HL-60/S4 treated with retinoic acid at 250 ng/mL for 4 days and 3 days (cell line): ENCODE measurements around the gene DHX35.

Source experiments
- in situ Hi-C: fragments of 300-500 bp; cut with MboI; formaldehyde crosslinking; loops from 2 replicates; pipeline ENCODE4 v1.7.0; 2022; ENCODE audit warnings: low sequenced_read_pairs

Gene DHX35, protein sequence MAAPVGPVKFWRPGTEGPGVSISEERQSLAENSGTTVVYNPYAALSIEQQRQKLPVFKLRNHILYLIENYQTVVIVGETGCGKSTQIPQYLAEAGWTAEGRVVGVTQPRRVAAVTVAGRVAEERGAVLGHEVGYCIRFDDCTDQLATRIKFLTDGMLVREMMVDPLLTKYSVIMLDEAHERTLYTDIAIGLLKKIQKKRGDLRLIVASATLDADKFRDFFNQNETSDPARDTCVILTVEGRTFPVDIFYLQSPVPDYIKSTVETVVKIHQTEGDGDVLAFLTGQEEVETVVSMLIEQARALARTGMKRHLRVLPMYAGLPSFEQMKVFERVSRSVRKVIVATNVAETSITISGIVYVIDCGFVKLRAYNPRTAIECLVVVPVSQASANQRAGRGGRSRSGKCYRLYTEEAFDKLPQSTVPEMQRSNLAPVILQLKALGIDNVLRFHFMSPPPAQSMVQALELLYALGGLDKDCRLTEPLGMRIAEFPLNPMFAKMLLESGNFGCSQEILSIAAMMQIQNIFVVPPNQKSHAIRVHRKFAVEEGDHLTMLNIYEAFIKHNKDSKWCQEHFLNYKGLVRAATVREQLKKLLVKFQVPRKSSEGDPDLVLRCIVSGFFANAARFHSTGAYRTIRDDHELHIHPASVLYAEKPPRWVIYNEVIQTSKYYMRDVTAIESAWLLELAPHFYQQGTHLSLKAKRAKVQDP

DNA sequence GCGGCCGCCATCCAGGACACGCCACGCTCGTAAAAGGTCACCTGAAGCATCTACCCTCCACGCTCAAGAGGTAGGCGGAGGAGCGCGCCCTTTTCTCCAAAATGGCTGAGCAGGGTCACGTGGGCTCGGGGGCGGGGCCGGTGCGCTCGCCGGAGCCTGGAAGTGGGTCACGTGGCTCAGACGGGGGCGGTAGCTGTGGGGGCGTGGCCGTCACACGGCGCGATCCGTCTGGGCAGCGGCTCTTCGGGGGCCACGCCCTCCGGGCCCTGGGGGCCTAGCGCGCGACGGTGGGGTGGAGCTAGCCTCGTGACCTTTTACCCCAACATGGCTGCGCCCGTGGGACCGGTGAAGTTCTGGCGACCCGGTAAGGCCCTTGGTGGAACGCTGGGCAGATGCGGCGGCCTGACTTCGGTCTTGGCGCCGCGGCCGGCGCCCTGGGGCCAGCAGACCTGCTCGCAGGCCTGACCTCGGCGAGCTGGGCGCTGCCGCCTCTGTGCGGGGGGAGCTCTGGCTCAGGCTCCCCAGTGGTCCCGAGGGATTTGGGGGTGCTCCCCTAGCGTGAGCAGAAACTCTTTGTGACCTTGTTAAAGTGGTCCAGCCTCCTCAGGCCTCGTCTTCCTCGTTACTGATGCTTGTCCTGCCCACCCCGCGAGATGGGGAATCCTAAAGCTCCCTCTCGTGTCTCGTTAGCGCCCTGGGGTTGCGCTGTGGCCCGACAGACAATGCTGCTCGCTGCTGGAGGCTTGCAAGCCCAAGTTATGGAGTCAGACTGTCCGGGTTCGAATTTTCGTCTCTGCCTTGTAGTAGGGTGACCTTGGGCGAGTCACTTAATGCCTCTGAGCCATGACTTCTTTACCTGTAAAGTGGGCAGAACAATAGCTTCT is at the start of gene DHX35:
Gene DHX35, plus strand, starts transcription at position 301 of the 884 bp plus-strand sequence. Its CDS starts 24 bp downstream, at position 325.
- in situ Hi-C loops = no loop called here

DNA sequence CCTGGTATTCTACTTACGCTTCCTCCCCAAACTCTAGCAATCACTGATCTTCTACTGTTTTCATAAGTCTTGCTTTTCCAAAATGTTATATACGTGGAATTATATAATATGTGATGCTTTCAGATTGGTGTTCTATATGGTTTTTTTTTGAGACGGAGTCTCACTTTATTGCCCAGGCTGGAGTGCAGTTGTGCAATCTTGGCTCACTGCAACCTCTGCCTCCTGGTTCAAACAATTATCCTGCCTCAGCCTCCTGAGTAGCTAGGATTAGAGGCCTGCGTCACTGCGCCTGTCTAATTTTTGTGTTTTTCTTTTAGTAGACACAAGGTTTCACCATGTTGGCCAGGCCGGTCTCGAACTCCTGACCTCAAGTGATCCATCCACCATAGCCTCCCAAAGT is 46.8 kb upstream of the DHX35 start:
- in situ Hi-C loops = loop anchor here (25.0 kb wide), 1 partner anchor 278 kb away; no protein-coding TSS in a partner anchor

GRCh38 chr20:38917657-38918056 is 44.5 kb upstream of the DHX35 start:
- in situ Hi-C loops = loop anchor here (25.0 kb wide), 1 partner anchor 280 kb away; no protein-coding TSS in a partner anchor

- in situ Hi-C loops = loop anchor here (25.0 kb wide), 1 partner anchor 281 kb away; no protein-coding TSS in a partner anchor
Observed at GRCh38 chr20:38918172-38918571, 44.0 kb upstream of the DHX35 start.

DNA sequence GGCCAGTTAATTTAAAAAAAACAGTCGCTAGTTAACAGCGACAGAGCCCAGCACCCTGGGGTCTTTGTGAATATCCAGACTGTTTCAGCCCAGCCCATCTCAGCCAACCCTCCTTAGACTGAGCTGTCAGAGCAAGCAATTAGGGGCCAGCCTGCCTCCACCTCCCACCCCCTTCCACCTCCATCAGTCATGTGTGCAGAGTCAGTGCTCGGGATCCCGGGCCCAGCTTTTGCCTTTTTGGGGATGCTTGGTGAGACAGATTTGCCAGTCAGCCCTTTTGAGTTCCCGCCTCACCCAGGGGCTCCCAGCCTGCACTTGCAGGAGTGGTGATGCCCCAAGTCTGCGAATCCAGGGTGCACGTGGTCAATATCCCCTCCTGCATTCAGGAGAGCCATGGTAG is 42.5 kb upstream of the DHX35 start:
- in situ Hi-C loops = loop anchor here (25.0 kb wide), 1 partner anchor 282 kb away; no protein-coding TSS in a partner anchor

GRCh38 chr20:38920411-38920810 is 41.7 kb upstream of the DHX35 start:
- in situ Hi-C loops = loop anchor here (25.0 kb wide), 1 partner anchor 283 kb away; no protein-coding TSS in a partner anchor

- in situ Hi-C loops = loop anchor here (25.0 kb wide), 1 partner anchor 284 kb away; no protein-coding TSS in a partner anchor
Observed at GRCh38 chr20:38920851-38921250, 41.3 kb upstream of the DHX35 start.

DNA sequence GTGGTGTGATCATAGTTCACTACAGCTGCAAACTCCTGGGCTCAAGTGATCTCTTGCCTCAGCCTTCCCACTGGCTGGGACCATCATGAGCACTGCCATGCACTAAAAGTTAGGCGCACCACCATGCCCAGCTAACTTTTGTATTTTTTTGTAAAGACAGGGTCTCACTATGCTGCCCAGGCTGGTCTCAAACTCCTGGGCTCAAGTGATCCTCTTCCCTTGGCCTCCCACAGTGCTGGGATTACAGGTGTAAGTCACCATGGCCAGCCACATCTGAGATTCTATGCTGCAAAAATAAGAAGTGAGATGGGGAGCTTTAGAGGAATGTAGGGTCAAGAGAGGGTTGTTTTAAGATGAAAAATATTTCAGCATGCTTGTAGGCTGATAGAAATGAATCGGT is 37.4 kb upstream of the DHX35 start:
- in situ Hi-C loops = loop anchor here (25.0 kb wide), 1 partner anchor 287 kb away; no protein-coding TSS in a partner anchor

DNA sequence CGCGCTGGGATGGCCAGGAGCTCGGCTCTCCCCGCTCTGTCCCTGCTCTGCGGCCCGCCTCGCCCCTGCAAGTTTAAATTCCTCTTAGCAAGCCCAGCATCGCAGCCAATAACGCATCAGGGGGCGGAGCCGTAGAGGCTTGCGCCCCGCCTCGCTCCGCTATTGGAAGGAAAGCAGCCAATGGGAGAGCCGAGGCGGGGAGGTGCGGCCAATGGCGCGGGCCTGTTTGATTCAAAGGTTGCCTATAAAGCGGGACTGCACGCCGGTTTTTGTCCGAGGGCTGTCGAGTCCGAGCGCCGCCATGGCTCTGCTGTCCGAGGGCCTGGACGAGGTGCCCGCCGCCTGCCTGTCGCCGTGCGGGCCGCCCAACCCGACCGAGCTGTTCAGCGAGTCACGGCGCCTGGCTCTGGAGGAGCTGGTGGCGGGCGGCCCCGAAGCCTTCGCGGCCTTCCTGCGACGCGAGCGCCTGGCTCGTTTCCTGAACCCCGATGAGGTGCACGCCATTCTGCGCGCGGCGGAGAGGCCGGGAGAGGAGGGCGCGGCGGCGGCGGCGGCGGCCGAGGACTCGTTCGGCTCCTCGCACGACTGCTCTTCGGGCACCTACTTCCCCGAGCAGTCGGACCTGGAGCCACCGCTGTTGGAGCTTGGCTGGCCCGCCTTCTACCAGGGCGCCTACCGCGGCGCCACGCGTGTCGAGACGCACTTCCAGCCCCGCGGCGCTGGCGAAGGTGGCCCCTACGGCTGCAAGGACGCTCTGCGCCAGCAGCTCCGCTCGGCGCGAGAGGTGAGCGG is 35.8 kb upstream of the DHX35 start, which contains the start of gene FAM83D:
Gene FAM83D, plus strand, starts transcription at position 276 of the 792 bp plus-strand sequence. Its CDS starts 26 bp downstream, at position 302.
- in situ Hi-C loops = no loop called here

DNA sequence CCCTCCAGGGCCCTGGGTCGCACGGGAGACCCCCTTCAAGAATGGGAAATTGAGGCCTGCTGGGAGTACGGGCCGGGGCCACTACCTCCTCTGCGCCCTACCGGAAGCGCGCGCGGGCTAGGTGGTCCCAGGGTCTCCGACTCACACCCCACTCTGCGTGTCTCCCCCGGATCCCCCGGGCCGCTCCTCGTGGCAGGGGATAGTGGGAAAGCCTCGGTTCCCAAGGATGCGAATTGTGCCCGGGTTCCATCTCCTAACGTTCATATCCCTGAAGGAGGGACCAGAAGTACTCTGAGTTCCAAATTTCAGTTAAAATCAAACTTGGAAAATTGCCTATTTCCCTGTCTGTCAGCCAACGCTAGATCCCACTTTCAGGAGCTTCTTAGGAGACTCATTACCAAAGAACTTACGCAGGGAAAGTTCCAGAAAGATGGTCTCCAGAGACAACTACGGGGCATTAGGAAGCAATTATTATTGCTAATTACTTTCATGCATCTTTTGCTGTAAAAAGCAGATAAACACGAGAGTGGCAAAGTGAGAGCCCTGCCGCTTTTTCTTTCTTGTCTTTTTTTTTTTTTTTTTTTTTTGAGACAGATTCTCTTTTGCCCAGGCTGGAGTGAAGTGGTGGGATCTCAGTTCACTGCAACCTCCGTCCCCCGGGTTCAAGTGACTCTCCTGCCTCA is 35.1 kb upstream of the DHX35 start:
- in situ Hi-C loops = no loop called here

- in situ Hi-C loops = no loop called here
Observed at GRCh38 chr20:38927902-38928578, 34.1 kb upstream of the DHX35 start.

- in situ Hi-C loops = no loop called here
Observed at GRCh38 chr20:38930242-38930569, 31.9 kb upstream of the DHX35 start.

GRCh38 chr20:38931984-38932383 is 30.2 kb upstream of the DHX35 start:
- in situ Hi-C loops = no loop called here

- in situ Hi-C loops = no loop called here
Observed at GRCh38 chr20:38932457-38933120, 29.6 kb upstream of the DHX35 start.

- in situ Hi-C loops = no loop called here
Observed at GRCh38 chr20:38934530-38934929, 27.6 kb upstream of the DHX35 start.

GRCh38 chr20:38935285-38935684 is 26.9 kb upstream of the DHX35 start:
- in situ Hi-C loops = no loop called here

GRCh38 chr20:38935967-38936407 is 26.2 kb upstream of the DHX35 start:
- in situ Hi-C loops = no loop called here

GRCh38 chr20:38937000-38937399 is 25.1 kb upstream of the DHX35 start:
- in situ Hi-C loops = no loop called here
